GM12878 (cell line): ENCODE measurements around the gene GLRX5. TPM values are rescaled to one million over a fixed set of nuclear protein-coding genes. Genes with fewer than 3 reads are reported as not detected.

Experiments used
- BACH1 ChIP-seq: fragments of 450-650 bp; IDR thresholded peaks from 2 replicates; pipeline ENCODE4 v1.6.1; 2017; ENCODE audit warnings: mild to moderate bottlenecking, borderline replicate concordance
- BHLHE40 ChIP-seq, 2 experiments: fragments of 450-650 bp in 1 of 2; IDR thresholded peaks; 2 replicates each; pipeline ENCODE4 v1.6.1; 2011 to 2017; ENCODE audit warnings: low read depth in 2 of 2, borderline replicate concordance in 1 of 2, improper control_type of control experiment in 1 of 2, low read length in 1 of 2, mild to moderate bottlenecking in 1 of 2
- BRCA1 ChIP-seq: IDR thresholded peaks from 2 replicates; pipeline ENCODE4 v1.6.1; 2011; ENCODE audit warnings: low read depth, low read length, improper control_type of control experiment
- ETV6 ChIP-seq, 2 experiments: fragments of 450-650 bp in 1 of 2; IDR thresholded peaks in 1 of 2; conservative IDR thresholded peaks in 1 of 2; 2 replicates each; pipeline ENCODE4 v1.6.1; 2014; ENCODE audit warnings: antibody characterized with exemption in 1 of 2, borderline replicate concordance in 1 of 2, low read depth in 1 of 2, mild to moderate bottlenecking in 1 of 2, moderate library complexity in 1 of 2
- EZH2 ChIP-seq: IDR thresholded peaks from 2 replicates; pipeline ENCODE4 v1.6.1; 2012; ENCODE audit warnings: low read depth, mild to moderate bottlenecking, control low read depth, inconsistent platforms, low read length, borderline replicate concordance; ENCODE audit not compliant: control insufficient read depth
- FOXK2 ChIP-seq: fragments of 450-650 bp; IDR thresholded peaks from 2 replicates; pipeline ENCODE4 v1.6.1; 2017; ENCODE audit warnings: mild to moderate bottlenecking, moderate library complexity
- JUND ChIP-seq: IDR thresholded peaks from 2 replicates; pipeline ENCODE4 v1.6.1; 2012; ENCODE audit warnings: low read depth, mild to moderate bottlenecking, low read length, improper control_type of control experiment, moderate library complexity
- KLF5 ChIP-seq: fragments of 450-650 bp; IDR thresholded peaks from 2 replicates; pipeline ENCODE4 v1.6.1; 2014; ENCODE audit warnings: mild to moderate bottlenecking; ENCODE audit not compliant: partially characterized antibody
- MEF2A ChIP-seq: IDR thresholded peaks from 2 replicates; pipeline ENCODE4 v1.6.1; 2011; ENCODE audit warnings: low read depth, mild to moderate bottlenecking, low read length, moderate library complexity; ENCODE audit not compliant: insufficient read depth
- MEF2B ChIP-seq: fragments of 450-650 bp; IDR thresholded peaks from 2 replicates; pipeline ENCODE4 v1.6.1; 2018; ENCODE audit warnings: mild to moderate bottlenecking, moderate library complexity; ENCODE audit not compliant: partially characterized antibody, poor library complexity, severe bottlenecking
- NFXL1 ChIP-seq: fragments of 450-650 bp; IDR thresholded peaks from 2 replicates; pipeline ENCODE4 v1.6.1; 2017; ENCODE audit warnings: antibody characterized with exemption, mild to moderate bottlenecking, borderline replicate concordance
- NFYA ChIP-seq: IDR thresholded peaks from 2 replicates; pipeline ENCODE4 v1.6.1; 2011; ENCODE audit warnings: low read depth, mild to moderate bottlenecking, low read length, improper control_type of control experiment, borderline replicate concordance
- PAX8 ChIP-seq: fragments of 450-650 bp; IDR thresholded peaks from 2 replicates; pipeline ENCODE4 v1.6.1; 2017; ENCODE audit warnings: mild to moderate bottlenecking, moderate library complexity
- RUNX3 ChIP-seq: IDR thresholded peaks from 2 replicates; pipeline ENCODE4 v1.6.1; 2012; ENCODE audit warnings: low read length, inconsistent platforms
- TAF1 ChIP-seq: IDR thresholded peaks from 2 replicates; pipeline ENCODE4 v1.6.1; 2011; ENCODE audit warnings: mild to moderate bottlenecking, low read depth, low read length, borderline replicate concordance
- TCF7 ChIP-seq: IDR thresholded peaks from 2 replicates; pipeline ENCODE4 v1.6.1; 2014; ENCODE audit warnings: antibody characterized with exemption, borderline replicate concordance
- polyA plus RNA-seq, 11 experiments: library from polyadenylated mRNA; depleted of rRNA in 4 of 11; unstranded in 6 of 11; stranded (reverse) in 5 of 11; fragments of >200 nt; fragmentation: Nextera tagmentation in 4 of 11; fragmentation: Illumina TruSeq in 1 of 11; extraction: Ambion mirVana in 4 of 11; extraction: Trizol in 1 of 11; gene quantifications; 1 replicate in 1 of 11; 2 replicates in 10 of 11; pipeline versions ENCODE4 v1.2.1 to v1.2.3, GENCODE V29; 2011 to 2016; ENCODE audit warnings: inconsistent platforms in 2 of 11, missing spikeins in 2 of 11, low read depth in 1 of 11
- total RNA-seq, 4 experiments: library from RNA; depleted of rRNA in 3 of 4; stranded (reverse); fragments of >200 nt in 3 of 4; fragmentation: Illumina TruSeq in 1 of 4; extraction: Trizol in 1 of 4; gene quantifications; 2 replicates each; pipeline versions ENCODE4 v1.2.1 to v1.2.3, GENCODE V29; 2013 to 2021
- TF ChIP-seq, protein P1 (sequence below): fragments of 150-350 bp; IDR thresholded peaks from 2 replicates; pipeline ENCODE4 v1.6.1; 2014; ENCODE audit warnings: mild to moderate bottlenecking, low read depth, low read length
- TF ChIP-seq, protein P2 (sequence below): fragments of 150-350 bp; IDR thresholded peaks from 2 replicates; pipeline ENCODE4 v1.6.1; 2016; ENCODE audit warnings: low read depth, low read length
- TF ChIP-seq, protein P3 (sequence below): fragments of 450-650 bp; IDR thresholded peaks from 2 replicates; pipeline ENCODE4 v1.6.1; 2017; ENCODE audit warnings: mild to moderate bottlenecking, moderate library complexity

The GLRX5 gene
- total and polyA plus RNA-seq, 10 of the 15 experiments (the other 5 are each of a cell fraction or from before 2014, with no cell fraction given) = 12.8 to 139 (median 55.4) TPM

DNA sequence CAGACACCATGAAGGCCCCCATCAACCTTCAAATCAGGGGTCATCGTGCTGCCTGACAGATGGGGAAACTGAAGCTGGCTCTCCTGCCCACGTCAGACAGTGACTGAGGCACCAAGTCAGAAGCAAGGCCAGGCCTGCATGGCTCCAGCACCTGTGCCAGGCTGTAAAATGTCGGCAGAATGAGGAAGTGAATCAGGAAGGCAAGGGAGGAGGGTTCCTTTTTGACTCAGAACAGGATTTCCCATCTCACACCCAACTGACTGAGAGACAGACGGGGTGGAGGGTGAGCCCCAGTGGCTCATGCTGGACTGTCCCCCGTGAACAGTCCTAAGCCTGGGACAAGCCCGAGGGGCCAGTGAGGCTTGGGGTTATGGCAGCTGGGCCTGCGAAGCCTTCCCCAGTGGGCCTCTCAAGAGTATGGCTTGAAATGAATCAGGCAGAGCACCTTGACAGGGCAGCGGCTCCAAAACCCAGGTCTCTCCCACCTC, 39.3 kb upstream of the GLRX5 start (continued):
- TF ChIP-seq NFXL1 (no peak), KLF5 (no peak), PAX8 (no peak), NFYA (no peak), EZH2 (no peak), ETV6 (conservative IDR thresholded peaks at IDR 0.05 in 1 of 2, IDR thresholded peaks at IDR 0.05 in 1 of 2; ENCODE audit: borderline replicate concordance in 1 of 2, low read depth in 1 of 2) (peak in 1 of 2 experiments; percentile 99; a peak in 2 of 4 replicates), MEF2A (peak; percentile 54; the same call in 1 of the 2 replicates), FOXK2 (no peak), BHLHE40 (IDR thresholded peaks at IDR 0.05; ENCODE audit: borderline replicate concordance in 1 of 2, low read depth in 2 of 2, low read length in 1 of 2) (peak in 1 of 2 experiments; percentile 86; a peak in 2 of 4 replicates), TCF7 (no peak), JUND (peak; percentile 96), RUNX3 (peak; percentile 79), BRCA1 (no peak), BACH1 (peak; percentile 95), MEF2B (peak; percentile 75), TAF1 (no peak)
- TF ChIP-seq, protein P1, sequence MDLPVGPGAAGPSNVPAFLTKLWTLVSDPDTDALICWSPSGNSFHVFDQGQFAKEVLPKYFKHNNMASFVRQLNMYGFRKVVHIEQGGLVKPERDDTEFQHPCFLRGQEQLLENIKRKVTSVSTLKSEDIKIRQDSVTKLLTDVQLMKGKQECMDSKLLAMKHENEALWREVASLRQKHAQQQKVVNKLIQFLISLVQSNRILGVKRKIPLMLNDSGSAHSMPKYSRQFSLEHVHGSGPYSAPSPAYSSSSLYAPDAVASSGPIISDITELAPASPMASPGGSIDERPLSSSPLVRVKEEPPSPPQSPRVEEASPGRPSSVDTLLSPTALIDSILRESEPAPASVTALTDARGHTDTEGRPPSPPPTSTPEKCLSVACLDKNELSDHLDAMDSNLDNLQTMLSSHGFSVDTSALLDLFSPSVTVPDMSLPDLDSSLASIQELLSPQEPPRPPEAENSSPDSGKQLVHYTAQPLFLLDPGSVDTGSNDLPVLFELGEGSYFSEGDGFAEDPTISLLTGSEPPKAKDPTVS = no peak
- TF ChIP-seq, protein P2, sequence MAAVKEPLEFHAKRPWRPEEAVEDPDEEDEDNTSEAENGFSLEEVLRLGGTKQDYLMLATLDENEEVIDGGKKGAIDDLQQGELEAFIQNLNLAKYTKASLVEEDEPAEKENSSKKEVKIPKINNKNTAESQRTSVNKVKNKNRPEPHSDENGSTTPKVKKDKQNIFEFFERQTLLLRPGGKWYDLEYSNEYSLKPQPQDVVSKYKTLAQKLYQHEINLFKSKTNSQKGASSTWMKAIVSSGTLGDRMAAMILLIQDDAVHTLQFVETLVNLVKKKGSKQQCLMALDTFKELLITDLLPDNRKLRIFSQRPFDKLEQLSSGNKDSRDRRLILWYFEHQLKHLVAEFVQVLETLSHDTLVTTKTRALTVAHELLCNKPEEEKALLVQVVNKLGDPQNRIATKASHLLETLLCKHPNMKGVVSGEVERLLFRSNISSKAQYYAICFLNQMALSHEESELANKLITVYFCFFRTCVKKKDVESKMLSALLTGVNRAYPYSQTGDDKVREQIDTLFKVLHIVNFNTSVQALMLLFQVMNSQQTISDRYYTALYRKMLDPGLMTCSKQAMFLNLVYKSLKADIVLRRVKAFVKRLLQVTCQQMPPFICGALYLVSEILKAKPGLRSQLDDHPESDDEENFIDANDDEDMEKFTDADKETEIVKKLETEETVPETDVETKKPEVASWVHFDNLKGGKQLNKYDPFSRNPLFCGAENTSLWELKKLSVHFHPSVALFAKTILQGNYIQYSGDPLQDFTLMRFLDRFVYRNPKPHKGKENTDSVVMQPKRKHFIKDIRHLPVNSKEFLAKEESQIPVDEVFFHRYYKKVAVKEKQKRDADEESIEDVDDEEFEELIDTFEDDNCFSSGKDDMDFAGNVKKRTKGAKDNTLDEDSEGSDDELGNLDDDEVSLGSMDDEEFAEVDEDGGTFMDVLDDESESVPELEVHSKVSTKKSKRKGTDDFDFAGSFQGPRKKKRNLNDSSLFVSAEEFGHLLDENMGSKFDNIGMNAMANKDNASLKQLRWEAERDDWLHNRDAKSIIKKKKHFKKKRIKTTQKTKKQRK = no peak
- TF ChIP-seq, protein P3, sequence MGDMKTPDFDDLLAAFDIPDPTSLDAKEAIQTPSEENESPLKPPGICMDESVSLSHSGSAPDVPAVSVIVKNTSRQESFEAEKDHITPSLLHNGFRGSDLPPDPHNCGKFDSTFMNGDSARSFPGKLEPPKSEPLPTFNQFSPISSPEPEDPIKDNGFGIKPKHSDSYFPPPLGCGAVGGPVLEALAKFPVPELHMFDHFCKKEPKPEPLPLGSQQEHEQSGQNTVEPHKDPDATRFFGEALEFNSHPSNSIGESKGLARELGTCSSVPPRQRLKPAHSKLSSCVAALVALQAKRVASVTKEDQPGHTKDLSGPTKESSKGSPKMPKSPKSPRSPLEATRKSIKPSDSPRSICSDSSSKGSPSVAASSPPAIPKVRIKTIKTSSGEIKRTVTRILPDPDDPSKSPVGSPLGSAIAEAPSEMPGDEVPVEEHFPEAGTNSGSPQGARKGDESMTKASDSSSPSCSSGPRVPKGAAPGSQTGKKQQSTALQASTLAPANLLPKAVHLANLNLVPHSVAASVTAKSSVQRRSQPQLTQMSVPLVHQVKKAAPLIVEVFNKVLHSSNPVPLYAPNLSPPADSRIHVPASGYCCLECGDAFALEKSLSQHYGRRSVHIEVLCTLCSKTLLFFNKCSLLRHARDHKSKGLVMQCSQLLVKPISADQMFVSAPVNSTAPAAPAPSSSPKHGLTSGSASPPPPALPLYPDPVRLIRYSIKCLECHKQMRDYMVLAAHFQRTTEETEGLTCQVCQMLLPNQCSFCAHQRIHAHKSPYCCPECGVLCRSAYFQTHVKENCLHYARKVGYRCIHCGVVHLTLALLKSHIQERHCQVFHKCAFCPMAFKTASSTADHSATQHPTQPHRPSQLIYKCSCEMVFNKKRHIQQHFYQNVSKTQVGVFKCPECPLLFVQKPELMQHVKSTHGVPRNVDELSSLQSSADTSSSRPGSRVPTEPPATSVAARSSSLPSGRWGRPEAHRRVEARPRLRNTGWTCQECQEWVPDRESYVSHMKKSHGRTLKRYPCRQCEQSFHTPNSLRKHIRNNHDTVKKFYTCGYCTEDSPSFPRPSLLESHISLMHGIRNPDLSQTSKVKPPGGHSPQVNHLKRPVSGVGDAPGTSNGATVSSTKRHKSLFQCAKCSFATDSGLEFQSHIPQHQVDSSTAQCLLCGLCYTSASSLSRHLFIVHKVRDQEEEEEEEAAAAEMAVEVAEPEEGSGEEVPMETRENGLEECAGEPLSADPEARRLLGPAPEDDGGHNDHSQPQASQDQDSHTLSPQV = peak; percentile 87
